SK-N-SH treated with all-trans-retinoic acid at 6 μM for 48 hours (cell line): ENCODE results near the gene ZFYVE28.

Experiments
- ATAC-seq: fragments of 200-7000 bp; cut with Tn5 transposase; 3 replicates; pipeline ENCODE4 v1.9.1; 2020; ENCODE audit warnings: mild to moderate bottlenecking, moderate library complexity
- ARNTL ChIP-seq: fragments of 450-650 bp; formaldehyde crosslinking; IDR thresholded peaks from 2 replicates; pipeline ENCODE4 v1.5.0; 2020; ENCODE audit warnings: low read depth, mild to moderate bottlenecking, moderate library complexity, borderline replicate concordance
- BACH2 ChIP-seq: fragments of 250-450 bp; sonication (Bioruptor Pico); IDR thresholded peaks from 2 replicates; pipeline ENCODE4 v1.9.0; 2021; ENCODE audit warnings: mild to moderate bottlenecking, borderline replicate concordance
- CSDC2 ChIP-seq: fragments of 250-450 bp; sonication (Bioruptor Pico); IDR thresholded peaks from 2 replicates; pipeline ENCODE4 v1.5.0; 2020; ENCODE audit warnings: mild to moderate bottlenecking, moderate library complexity
- ESRRG ChIP-seq: fragments of 250-450 bp; sonication (Bioruptor Pico); IDR thresholded peaks from 2 replicates; pipeline ENCODE4 v1.6.1; 2021; ENCODE audit warnings: mild to moderate bottlenecking
- GLIS3 ChIP-seq: fragments of 250-450 bp; sonication (Bioruptor Pico); IDR thresholded peaks from 2 replicates; pipeline ENCODE4 v1.5.0; 2020; ENCODE audit warnings: mild to moderate bottlenecking, moderate library complexity
- ISL1 ChIP-seq: fragments of 250-450 bp; sonication (Bioruptor Pico); IDR thresholded peaks from 2 replicates; pipeline ENCODE4 v2.1.2; 2022; ENCODE audit warnings: mild to moderate bottlenecking, moderate library complexity
- OSR1 ChIP-seq: fragments of 250-450 bp; sonication (Bioruptor Pico); IDR thresholded peaks from 2 replicates; pipeline ENCODE4 v1.8.0; 2022; ENCODE audit warnings: moderate library complexity, mild to moderate bottlenecking, inconsistent platforms
- PPARA ChIP-seq: fragments of 250-450 bp; sonication (Bioruptor Pico); IDR thresholded peaks from 2 replicates; pipeline ENCODE4 v1.5.0; 2020; ENCODE audit warnings: mild to moderate bottlenecking, borderline replicate concordance
- RARB ChIP-seq: fragments of 250-450 bp; sonication (Bioruptor Pico); IDR thresholded peaks from 2 replicates; pipeline ENCODE4 v1.8.0; 2021; ENCODE audit warnings: mild to moderate bottlenecking, moderate library complexity
- SNAI2 ChIP-seq: fragments of 250-450 bp; sonication (Bioruptor Pico); IDR thresholded peaks from 2 replicates; pipeline ENCODE4 v1.5.0; 2020; ENCODE audit warnings: mild to moderate bottlenecking, moderate library complexity
- TCF4 ChIP-seq: fragments of 250-450 bp; sonication (Bioruptor Pico); IDR thresholded peaks from 2 replicates; pipeline ENCODE4 v1.8.0; 2021; ENCODE audit warnings: mild to moderate bottlenecking, moderate library complexity, borderline replicate concordance
- TOX ChIP-seq: fragments of 250-450 bp; sonication (Bioruptor Pico); IDR thresholded peaks from 2 replicates; pipeline ENCODE4 v1.8.0; 2021; ENCODE audit warnings: mild to moderate bottlenecking, moderate library complexity, borderline replicate concordance
- ZC3H10 ChIP-seq: fragments of 250-450 bp; sonication (Bioruptor Pico); IDR thresholded peaks from 2 replicates; pipeline ENCODE4 v1.5.1; 2021; ENCODE audit warnings: mild to moderate bottlenecking, moderate library complexity
- ZFP3 ChIP-seq: fragments of 250-450 bp; sonication (Bioruptor Pico); IDR thresholded peaks from 2 replicates; pipeline ENCODE4 v1.5.0; 2020; ENCODE audit warnings: mild to moderate bottlenecking, moderate library complexity
- ZFP30 ChIP-seq: fragments of 450-650 bp; formaldehyde crosslinking; IDR thresholded peaks from 2 replicates; pipeline ENCODE4 v1.5.0; 2022; ENCODE audit warnings: mild to moderate bottlenecking, moderate library complexity
- ZNF565 ChIP-seq: fragments of 450-650 bp; formaldehyde crosslinking; conservative IDR thresholded peaks from 2 replicates; pipeline ENCODE4 v1.5.0; 2020; ENCODE audit warnings: low read depth, mild to moderate bottlenecking, moderate library complexity
- ZNF8 ChIP-seq: fragments of 450-650 bp; formaldehyde crosslinking; IDR thresholded peaks from 2 replicates; pipeline ENCODE4 v1.5.0; 2020; ENCODE audit warnings: mild to moderate bottlenecking, moderate library complexity
- TF ChIP-seq, protein P1 (sequence below): fragments of 250-450 bp; sonication (Bioruptor Pico); IDR thresholded peaks from 2 replicates; pipeline ENCODE4 v1.5.1; 2020; ENCODE audit warnings: low read depth, mild to moderate bottlenecking, moderate library complexity
- TF ChIP-seq, protein P2 (sequence below): fragments of 250-450 bp; sonication (Bioruptor Pico); IDR thresholded peaks from 2 replicates; pipeline ENCODE4 v1.5.0; 2020; ENCODE audit warnings: mild to moderate bottlenecking, moderate library complexity
- TF ChIP-seq, protein P3 (sequence below): fragments of 250-450 bp; sonication (Bioruptor Pico); IDR thresholded peaks from 2 replicates; pipeline ENCODE4 v1.5.1; 2021; ENCODE audit warnings: mild to moderate bottlenecking, moderate library complexity
- TF ChIP-seq, protein P4 (sequence below): fragments of 250-450 bp; sonication (Bioruptor Pico); IDR thresholded peaks from 2 replicates; pipeline ENCODE4 v1.8.0; 2020; ENCODE audit warnings: mild to moderate bottlenecking, moderate library complexity, borderline replicate concordance

Gene ZFYVE28

DNA sequence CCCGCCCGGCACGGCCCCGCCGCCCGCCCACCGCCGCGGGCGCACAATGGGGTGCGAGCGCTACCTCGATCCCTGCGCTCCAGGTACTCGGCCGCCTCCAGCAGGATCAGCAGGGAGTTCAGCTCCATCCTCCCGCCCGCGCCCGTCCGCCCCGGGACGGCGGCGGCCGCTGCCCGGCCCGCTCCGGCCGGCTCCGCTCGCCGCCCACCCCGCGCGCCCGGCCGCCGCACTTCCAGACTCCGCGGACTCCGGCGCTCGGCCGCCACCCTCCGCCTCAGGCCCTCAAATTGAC, 156.6 kb downstream of the ZFYVE28 start, which contains the start of gene MXD4:
MXD4 (minus strand) TSS at position 257 of the 292 bp plus-strand sequence; CDS start at position 128, 129 bp downstream.
- TF ChIP-seq, protein P1, sequence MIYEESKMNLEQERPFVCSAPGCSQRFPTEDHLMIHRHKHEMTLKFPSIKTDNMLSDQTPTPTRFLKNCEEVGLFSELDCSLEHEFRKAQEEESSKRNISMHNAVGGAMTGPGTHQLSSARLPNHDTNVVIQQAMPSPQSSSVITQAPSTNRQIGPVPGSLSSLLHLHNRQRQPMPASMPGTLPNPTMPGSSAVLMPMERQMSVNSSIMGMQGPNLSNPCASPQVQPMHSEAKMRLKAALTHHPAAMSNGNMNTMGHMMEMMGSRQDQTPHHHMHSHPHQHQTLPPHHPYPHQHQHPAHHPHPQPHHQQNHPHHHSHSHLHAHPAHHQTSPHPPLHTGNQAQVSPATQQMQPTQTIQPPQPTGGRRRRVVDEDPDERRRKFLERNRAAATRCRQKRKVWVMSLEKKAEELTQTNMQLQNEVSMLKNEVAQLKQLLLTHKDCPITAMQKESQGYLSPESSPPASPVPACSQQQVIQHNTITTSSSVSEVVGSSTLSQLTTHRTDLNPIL (CRISPR knock-in tag) = no peak
- TF ChIP-seq ZNF8 (no peak), GLIS3 (CRISPR knock-in tag) (no peak), ESRRG (CRISPR knock-in tag) (no peak), PPARA (no peak), RARB (CRISPR knock-in tag) (no peak), ARNTL (CRISPR knock-in tag) (no peak), ZFP3 (CRISPR knock-in tag) (no peak), SNAI2 (no peak), CSDC2 (CRISPR knock-in tag) (no peak), ZFP30 (no peak)
- TF ChIP-seq, protein P2, sequence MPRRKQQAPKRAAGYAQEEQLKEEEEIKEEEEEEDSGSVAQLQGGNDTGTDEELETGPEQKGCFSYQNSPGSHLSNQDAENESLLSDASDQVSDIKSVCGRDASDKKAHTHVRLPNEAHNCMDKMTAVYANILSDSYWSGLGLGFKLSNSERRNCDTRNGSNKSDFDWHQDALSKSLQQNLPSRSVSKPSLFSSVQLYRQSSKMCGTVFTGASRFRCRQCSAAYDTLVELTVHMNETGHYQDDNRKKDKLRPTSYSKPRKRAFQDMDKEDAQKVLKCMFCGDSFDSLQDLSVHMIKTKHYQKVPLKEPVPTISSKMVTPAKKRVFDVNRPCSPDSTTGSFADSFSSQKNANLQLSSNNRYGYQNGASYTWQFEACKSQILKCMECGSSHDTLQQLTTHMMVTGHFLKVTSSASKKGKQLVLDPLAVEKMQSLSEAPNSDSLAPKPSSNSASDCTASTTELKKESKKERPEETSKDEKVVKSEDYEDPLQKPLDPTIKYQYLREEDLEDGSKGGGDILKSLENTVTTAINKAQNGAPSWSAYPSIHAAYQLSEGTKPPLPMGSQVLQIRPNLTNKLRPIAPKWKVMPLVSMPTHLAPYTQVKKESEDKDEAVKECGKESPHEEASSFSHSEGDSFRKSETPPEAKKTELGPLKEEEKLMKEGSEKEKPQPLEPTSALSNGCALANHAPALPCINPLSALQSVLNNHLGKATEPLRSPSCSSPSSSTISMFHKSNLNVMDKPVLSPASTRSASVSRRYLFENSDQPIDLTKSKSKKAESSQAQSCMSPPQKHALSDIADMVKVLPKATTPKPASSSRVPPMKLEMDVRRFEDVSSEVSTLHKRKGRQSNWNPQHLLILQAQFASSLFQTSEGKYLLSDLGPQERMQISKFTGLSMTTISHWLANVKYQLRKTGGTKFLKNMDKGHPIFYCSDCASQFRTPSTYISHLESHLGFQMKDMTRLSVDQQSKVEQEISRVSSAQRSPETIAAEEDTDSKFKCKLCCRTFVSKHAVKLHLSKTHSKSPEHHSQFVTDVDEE = no peak
- ATAC-seq = no peak

DNA sequence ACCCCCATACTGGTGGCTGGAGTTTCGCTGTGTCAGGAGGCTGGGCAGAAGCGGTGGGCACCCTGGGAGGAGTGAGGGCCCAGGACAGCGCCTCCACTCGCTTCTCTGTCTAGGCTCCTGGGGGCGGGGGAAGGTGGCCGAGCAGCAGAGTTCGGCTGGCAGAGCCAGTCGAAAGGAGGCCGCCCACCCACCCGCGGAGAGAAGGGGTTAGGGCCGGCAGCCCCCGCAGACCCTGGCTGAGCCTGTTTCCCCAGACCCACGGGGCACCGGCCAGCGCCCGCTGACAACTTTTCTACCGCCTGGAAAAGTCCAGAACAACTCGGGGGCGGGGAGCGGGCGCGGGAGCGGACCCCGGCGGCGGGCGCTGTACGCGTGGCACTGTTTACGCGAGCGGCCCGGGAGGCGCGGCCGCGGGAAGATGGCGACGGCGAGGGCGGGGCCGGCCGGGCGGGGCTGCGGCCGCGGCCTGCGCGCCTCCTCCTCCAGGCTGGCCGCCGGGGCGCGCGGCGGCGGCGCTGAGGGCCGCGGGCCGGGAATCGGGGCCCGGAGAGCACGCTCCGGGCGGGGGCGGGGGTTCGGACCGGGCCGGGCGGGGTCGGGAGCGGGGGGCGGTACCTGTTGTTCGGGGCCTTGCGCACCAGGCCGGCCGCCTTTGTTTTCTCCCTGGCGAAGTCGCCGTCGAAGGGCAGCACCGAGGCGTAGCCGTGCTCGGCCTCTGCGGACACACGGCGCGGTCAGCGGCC, 157.2 kb downstream of the ZFYVE28 start:
- TF ChIP-seq, protein P3, sequence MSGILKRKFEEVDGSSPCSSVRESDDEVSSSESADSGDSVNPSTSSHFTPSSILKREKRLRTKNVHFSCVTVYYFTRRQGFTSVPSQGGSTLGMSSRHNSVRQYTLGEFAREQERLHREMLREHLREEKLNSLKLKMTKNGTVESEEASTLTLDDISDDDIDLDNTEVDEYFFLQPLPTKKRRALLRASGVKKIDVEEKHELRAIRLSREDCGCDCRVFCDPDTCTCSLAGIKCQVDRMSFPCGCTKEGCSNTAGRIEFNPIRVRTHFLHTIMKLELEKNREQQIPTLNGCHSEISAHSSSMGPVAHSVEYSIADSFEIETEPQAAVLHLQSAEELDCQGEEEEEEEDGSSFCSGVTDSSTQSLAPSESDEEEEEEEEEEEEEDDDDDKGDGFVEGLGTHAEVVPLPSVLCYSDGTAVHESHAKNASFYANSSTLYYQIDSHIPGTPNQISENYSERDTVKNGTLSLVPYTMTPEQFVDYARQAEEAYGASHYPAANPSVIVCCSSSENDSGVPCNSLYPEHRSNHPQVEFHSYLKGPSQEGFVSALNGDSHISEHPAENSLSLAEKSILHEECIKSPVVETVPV (CRISPR knock-in tag) = no peak
- TF ChIP-seq OSR1 = no peak
- no peak for TF ChIP-seq ZC3H10 (CRISPR knock-in tag)
- no peak for TF ChIP-seq GLIS3 (CRISPR knock-in tag)
- no peak for TF ChIP-seq ARNTL (CRISPR knock-in tag)
- TF ChIP-seq ESRRG (CRISPR knock-in tag) = no peak
- TF ChIP-seq CSDC2 (CRISPR knock-in tag) = no peak
- TF ChIP-seq ZNF8 = no peak
- TF ChIP-seq PPARA = no peak
- TF ChIP-seq, protein P2 = no peak
- TF ChIP-seq ZFP3 (CRISPR knock-in tag) = no peak
- no peak for TF ChIP-seq TOX (CRISPR knock-in tag)
- TF ChIP-seq, protein P4, sequence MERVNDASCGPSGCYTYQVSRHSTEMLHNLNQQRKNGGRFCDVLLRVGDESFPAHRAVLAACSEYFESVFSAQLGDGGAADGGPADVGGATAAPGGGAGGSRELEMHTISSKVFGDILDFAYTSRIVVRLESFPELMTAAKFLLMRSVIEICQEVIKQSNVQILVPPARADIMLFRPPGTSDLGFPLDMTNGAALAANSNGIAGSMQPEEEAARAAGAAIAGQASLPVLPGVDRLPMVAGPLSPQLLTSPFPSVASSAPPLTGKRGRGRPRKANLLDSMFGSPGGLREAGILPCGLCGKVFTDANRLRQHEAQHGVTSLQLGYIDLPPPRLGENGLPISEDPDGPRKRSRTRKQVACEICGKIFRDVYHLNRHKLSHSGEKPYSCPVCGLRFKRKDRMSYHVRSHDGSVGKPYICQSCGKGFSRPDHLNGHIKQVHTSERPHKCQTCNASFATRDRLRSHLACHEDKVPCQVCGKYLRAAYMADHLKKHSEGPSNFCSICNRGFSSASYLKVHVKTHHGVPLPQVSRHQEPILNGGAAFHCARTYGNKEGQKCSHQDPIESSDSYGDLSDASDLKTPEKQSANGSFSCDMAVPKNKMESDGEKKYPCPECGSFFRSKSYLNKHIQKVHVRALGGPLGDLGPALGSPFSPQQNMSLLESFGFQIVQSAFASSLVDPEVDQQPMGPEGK (CRISPR knock-in tag) = no peak
- TF ChIP-seq BACH2 (CRISPR knock-in tag) = no peak
- no peak for TF ChIP-seq ZNF565 (CRISPR knock-in tag)
- no peak for TF ChIP-seq TCF4
- TF ChIP-seq RARB (CRISPR knock-in tag) = no peak
- no peak for TF ChIP-seq ISL1 (CRISPR knock-in tag)
- ATAC-seq = no peak
